AG04449 (cell line): ENCODE data around the gene HOXC9.

Experiments used
- CTCF ChIA-PET: fragments of 350-600 bp; formaldehyde crosslinking; extraction: SDS; loops from one replicate; lab custom pipeline; 2021; ENCODE audit warnings: antibody characterized with exemption; lab: Yijun Ruan, JAX
- POLR2A ChIA-PET: fragments of 400-600, 350-600 bp; formaldehyde crosslinking; extraction: SDS; loops from one replicate; lab custom pipeline; 2020; ENCODE audit warnings: antibody characterized with exemption, inconsistent platforms; lab: Yijun Ruan, JAX
- DNase-seq: peaks from one replicate; pipeline ENCODE4 v3.0.0-alpha.2; 2010; ENCODE audit warnings: low read depth, low spot score
- H3K4me3 ChIP-seq: 2 replicates; pipeline ENCODE4 v1.5.1; 2011; ENCODE audit warnings: low read depth, mild to moderate bottlenecking, control low read depth, low read length
- TF ChIP-seq, protein P1 (sequence below): IDR thresholded peaks from one replicate; pipeline ENCODE4 v1.5.1; 2011; ENCODE audit warnings: mild to moderate bottlenecking, moderate library complexity, low read length, control low read depth, inconsistent platforms; ENCODE audit not compliant: insufficient read depth; ENCODE audit errors: missing control alignments

HOXC9 gene

DNA sequence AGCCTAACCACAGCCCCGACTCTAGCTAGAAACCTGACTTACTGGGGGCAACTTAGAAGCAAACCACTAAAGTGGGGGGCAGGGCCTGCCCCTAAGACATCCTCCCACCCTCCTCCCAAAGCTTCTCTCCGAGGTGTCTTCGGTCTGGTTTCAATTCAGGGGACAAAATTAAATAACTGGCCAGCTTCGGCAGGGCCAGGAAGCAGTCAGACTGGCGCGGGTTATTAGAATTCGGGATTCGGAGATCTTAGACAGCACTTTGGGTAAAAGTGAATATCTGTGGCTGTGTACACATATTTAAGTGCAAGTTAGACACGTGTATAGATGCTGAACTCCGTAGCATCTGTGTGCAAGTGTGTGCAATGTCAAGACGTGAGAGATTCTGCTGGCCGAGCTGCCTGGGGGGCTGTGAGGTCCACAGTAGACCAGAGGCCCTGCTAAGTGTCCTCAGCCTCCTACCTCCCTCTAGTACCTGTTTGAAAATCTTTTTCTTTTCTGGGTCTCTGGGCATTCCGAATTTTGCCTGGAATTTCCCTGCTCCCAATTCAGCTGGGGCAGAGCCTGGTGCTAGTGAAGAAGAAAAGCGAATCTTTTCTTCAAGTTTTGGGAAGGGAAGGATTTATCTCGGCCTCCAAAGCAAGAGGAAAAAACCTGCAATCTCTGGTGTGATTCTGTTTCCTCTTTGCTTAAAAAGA is 19.0 kb upstream of the HOXC9 start:
- POLR2A ChIA-PET = interaction anchor here (0.9 to 1.5 kb wide), 6 partner anchors 9 to 220 kb away, joined by 4 to 11 read pairs (median 5); no protein-coding TSS in a partner anchor
- DNase-seq = no peak
- H3K4me3 ChIP-seq = peak overlapping the region; percentile 62
- TF ChIP-seq, protein P1, sequence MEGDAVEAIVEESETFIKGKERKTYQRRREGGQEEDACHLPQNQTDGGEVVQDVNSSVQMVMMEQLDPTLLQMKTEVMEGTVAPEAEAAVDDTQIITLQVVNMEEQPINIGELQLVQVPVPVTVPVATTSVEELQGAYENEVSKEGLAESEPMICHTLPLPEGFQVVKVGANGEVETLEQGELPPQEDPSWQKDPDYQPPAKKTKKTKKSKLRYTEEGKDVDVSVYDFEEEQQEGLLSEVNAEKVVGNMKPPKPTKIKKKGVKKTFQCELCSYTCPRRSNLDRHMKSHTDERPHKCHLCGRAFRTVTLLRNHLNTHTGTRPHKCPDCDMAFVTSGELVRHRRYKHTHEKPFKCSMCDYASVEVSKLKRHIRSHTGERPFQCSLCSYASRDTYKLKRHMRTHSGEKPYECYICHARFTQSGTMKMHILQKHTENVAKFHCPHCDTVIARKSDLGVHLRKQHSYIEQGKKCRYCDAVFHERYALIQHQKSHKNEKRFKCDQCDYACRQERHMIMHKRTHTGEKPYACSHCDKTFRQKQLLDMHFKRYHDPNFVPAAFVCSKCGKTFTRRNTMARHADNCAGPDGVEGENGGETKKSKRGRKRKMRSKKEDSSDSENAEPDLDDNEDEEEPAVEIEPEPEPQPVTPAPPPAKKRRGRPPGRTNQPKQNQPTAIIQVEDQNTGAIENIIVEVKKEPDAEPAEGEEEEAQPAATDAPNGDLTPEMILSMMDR = no peak
- CTCF ChIA-PET = interaction anchor here (0.6 to 3.6 kb wide), 15 partner anchors 9 to 238 kb away, joined by 3 to 23 read pairs (median 6); partner anchors contain the start of gene HOXC9

DNA sequence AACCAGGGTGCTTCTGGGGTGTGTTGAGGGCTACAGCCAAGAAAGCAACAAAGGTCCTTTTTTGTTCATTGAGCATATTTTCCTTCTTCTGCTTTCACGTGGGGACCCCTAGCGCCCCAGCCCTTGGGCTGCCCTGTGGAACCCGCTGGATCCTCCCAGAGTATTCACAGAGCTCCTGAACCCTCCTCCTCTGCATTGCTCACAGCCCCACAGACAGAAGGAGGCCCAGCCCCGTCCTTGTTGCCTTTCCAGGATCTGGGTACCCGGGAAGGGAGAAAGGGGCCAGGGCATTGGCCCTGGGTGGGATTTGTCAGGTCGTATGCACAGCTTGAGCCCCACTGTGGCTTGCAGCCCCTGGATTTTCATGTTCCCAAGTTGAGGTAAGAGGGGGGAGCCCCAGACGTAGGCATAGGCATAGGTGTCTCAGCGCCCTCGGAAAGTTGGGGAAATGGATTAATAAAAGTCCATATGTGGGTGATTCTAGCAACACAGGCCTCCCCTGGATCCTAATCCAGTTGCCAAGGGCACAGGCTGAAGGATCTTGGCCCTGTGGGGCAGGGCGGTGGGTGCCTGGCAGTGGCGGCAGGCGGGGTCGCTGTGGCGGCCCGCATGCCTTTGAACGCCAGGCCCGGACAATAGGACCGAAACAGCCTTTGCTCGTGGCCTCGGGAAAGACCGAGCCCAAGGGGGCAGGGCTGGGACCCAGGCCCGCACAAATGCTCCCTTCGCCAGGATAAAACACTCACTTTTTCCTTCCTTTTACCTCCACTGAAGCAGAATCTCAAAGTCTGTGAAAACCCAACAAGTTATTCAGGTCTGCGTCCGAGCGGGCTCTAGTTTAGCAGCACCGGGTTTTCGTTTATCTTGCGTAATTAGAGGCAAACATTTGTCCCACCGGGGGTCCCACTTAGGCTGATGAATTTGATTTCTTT is 18.1 kb upstream of the HOXC9 start:
- TF ChIP-seq, protein P1 = peak; percentile 18
- no peak for DNase-seq
- ChIA-PET CTCF (interaction anchor here (0.6 to 3.6 kb wide), 15 partner anchors 9 to 237 kb away, joined by 3 to 23 read pairs (median 4); partner anchors contain the start of gene HOXC9), POLR2A (interaction anchor here (0.5 to 1.5 kb wide), 5 partner anchors 9 to 36 kb away, joined by 3 to 11 read pairs (median 5); partner anchors contain the start of gene HOXC8)
- H3K4me3 ChIP-seq = peak overlapping the region; percentile 62

DNA sequence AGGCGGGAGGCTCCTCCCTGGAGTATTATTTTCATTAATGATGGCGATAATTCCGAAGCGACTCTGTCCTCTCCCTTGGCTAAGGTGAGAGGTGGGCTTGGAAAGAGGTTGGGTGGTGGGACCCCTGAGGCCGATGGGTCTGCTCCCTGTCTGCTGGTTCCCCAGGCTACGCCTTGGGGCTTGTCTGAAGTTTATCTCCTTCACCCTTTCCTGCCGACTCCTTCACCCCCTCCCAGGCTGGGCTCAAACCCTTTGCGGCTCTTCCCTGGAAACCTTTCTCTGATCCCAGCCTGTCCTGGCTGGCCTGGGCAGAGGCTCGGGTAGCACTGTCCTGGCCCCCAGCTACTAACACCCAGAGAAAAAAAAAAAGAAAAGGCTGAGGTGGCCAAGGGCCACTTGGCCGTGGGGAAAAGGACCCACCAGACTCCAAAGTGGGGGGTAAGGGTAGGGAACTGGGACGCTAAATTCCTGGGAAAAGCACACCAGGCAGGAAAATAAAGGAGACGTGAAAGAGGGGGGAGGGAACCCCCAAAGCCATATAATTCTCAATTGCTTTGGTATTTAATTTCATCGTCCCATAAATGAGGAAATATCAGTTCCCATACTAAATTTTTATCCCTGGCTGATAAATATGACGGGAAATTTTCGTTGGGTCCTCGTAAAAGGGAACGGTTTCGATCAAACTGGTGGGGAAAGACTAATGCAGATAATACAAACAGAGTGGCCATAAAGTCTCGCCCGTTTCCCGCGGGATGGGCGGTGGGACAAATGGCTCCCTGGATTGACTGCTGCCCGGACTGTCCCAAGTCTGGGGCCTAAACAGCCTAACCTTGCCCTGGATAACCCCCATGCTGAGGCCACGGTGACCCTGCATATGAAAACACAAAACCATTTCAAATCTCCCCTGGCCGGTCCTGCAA is 17.1 kb upstream of the HOXC9 start:
- peak overlapping the region; percentile 62 for H3K4me3 ChIP-seq
- no peak for DNase-seq
- ChIA-PET POLR2A (no interaction called here), CTCF (interaction anchor here (0.7 to 3.3 kb wide), 6 partner anchors 10 to 236 kb away, joined by 3 to 19 read pairs (median 4); no protein-coding TSS in a partner anchor)
- TF ChIP-seq, protein P1 = no peak

DNA sequence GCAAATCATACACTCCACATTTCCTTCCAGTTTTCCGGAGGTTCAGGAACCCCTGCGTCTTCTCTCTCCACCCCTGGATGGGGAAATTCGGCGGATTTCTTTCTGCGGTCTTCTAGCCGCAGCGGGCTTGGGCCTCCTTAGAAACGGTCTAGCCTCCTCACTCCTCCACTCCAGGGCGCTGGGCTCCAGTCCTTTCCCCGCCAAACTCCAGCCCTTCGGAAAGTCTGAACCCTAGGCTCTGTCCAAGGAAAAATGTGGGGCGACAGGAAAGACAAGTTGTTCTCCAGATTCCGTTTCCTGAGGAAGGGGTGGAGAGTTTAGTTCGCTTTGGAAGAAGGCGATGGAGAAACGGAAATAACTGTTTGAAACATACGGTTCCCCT is 16.4 kb upstream of the HOXC9 start:
- ChIA-PET POLR2A (no interaction called here), CTCF (interaction anchor here (2.4 to 5.8 kb wide), 6 partner anchors 20 to 238 kb away, joined by 13 to 401 read pairs (median 124); partner anchors contain the start of genes HOXC8, HOXC9 and SMUG1)
- DNase-seq = no peak
- TF ChIP-seq, protein P1 = no peak
- peak overlapping the region; percentile 62 for H3K4me3 ChIP-seq

DNA sequence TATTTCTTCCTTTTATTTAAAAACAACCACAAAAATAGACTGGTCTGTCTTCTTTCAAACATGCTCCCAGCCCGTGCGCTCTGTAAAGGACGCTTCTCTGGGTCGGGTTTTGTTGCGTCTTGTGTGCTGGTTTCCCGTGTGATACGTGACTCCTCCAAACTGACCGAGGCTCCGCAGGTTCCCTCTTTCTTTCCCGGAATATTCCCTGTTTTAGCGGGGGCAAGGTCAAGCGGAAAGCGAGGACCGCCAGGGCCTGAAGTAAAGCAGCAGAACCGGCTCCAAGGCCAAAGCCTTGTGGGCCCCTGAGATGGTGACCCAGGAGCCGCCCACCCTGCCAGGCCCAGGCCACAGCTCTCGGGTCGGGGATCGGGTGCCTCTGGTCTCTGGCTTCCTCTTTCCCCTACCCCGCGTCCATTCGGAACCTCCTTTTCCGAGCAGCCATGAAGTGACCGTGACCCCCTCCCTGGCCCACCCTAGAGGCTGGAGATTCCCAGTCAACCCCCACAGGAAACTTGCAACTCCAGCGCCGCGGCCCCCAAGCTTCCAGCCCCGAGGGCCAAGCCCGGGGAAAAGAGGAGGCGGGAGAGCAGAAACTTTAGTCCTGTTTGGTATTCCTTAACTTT is 15.9 kb upstream of the HOXC9 start:
- no peak for DNase-seq
- ChIA-PET POLR2A (interaction anchor here (1.1 to 1.8 kb wide), 3 partner anchors 206 to 232 kb away, joined by 3 to 6 read pairs (median 5); no protein-coding TSS in a partner anchor), CTCF (interaction anchor here (1.1 to 5.8 kb wide), 16 partner anchors 7 to 385 kb away, joined by 3 to 401 read pairs (median 13); partner anchors contain the start of genes HOXC5, HOXC8, HOXC9 and SMUG1)
- peak overlapping the region; percentile 62 for H3K4me3 ChIP-seq
- TF ChIP-seq, protein P1 = no peak
